ENCODE results near the gene SNX25. TPM values are rescaled to one million over a fixed set of nuclear protein-coding genes. Genes with fewer than 3 reads are reported as not detected.

Gene SNX25
- total RNA-seq, 1 donor from 2014 or later = 29.5 TPM

DNA sequence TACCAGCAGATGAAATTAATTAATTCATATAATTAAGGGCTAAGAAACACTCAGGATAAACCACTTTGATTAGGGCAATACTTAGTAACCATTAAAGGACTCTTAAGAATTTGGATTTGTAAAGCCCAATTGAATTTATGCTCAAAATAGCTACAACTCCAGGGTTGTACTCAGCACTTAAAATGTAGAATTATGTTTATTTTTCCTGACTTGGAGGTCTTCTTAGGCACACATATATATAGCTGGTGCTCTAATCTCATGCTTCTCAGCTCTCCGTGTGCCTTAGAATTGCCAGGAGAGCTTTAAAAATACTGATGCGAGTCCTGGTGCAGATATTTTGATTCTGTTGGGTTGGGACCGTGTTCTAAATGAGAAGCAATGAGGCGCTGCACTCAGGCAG lies 77.6 kb downstream of the SNX25 start:
- Histone ChIP-seq H3K4me3 (ENCODE audit: insufficient read depth, low read depth, low read length) (no peak overlapping the region), H3K36me3 (ENCODE audit: insufficient read depth, low read length) (peaks cover 12% of the 10 kb centered on the region), H3K9me3 (ENCODE audit: insufficient read depth, low read depth, low read length) (no peaks in the 10 kb centered on the region), H3K27ac (ENCODE audit: low read depth, low read length) (no peak overlapping the region), H3K27me3 (ENCODE audit: insufficient read depth, low read length) (no peaks in the 10 kb centered on the region), H3K79me2 (ENCODE audit: insufficient read depth, low read length) (no peaks in the 10 kb centered on the region), H3K4me1 (ENCODE audit: insufficient read depth, low read length) (peaks cover 16% of the 10 kb centered on the region), H4K20me1 (ENCODE audit: insufficient read depth, low read length) (no peaks in the 10 kb centered on the region), H3K4me2 (ENCODE audit: low read length) (no peak overlapping the region), H3K9ac (ENCODE audit: low read length) (no peak overlapping the region), H2AFZ (ENCODE audit: low read depth, low read length) (no peak overlapping the region)
- no peak overlapping the region for H3K27ac Mint-ChIP-seq (ENCODE audit: unreplicated experiment)
- H3K4me1 Mint-ChIP-seq (ENCODE audit: low read depth, unreplicated experiment) = peaks cover 32% of the 10 kb centered on the region
- H3K36me3 Mint-ChIP-seq (ENCODE audit: low read depth, unreplicated experiment) = peaks cover 22% of the 10 kb centered on the region
- FAIRE-seq = no peak
- TF ChIP-seq EZH2 (IDR thresholded peaks at IDR 0.05; ENCODE audit: insufficient read depth, low read length) = no peak
- TF ChIP-seq, protein P1, sequence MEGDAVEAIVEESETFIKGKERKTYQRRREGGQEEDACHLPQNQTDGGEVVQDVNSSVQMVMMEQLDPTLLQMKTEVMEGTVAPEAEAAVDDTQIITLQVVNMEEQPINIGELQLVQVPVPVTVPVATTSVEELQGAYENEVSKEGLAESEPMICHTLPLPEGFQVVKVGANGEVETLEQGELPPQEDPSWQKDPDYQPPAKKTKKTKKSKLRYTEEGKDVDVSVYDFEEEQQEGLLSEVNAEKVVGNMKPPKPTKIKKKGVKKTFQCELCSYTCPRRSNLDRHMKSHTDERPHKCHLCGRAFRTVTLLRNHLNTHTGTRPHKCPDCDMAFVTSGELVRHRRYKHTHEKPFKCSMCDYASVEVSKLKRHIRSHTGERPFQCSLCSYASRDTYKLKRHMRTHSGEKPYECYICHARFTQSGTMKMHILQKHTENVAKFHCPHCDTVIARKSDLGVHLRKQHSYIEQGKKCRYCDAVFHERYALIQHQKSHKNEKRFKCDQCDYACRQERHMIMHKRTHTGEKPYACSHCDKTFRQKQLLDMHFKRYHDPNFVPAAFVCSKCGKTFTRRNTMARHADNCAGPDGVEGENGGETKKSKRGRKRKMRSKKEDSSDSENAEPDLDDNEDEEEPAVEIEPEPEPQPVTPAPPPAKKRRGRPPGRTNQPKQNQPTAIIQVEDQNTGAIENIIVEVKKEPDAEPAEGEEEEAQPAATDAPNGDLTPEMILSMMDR (IDR thresholded peaks at IDR 0.05; ENCODE audit: insufficient read depth, low read depth, low read length) = no peak
- no peaks in the 10 kb centered on the region for H3K9me3 Mint-ChIP-seq (ENCODE audit: unreplicated experiment)
- DNase-seq (ENCODE audit: low read depth) = no peak
- no peaks in the 10 kb centered on the region for H3K27me3 Mint-ChIP-seq (ENCODE audit: low read depth, unreplicated experiment)
- H3K4me3 Mint-ChIP-seq (ENCODE audit: unreplicated experiment) = no peak overlapping the region

DNA sequence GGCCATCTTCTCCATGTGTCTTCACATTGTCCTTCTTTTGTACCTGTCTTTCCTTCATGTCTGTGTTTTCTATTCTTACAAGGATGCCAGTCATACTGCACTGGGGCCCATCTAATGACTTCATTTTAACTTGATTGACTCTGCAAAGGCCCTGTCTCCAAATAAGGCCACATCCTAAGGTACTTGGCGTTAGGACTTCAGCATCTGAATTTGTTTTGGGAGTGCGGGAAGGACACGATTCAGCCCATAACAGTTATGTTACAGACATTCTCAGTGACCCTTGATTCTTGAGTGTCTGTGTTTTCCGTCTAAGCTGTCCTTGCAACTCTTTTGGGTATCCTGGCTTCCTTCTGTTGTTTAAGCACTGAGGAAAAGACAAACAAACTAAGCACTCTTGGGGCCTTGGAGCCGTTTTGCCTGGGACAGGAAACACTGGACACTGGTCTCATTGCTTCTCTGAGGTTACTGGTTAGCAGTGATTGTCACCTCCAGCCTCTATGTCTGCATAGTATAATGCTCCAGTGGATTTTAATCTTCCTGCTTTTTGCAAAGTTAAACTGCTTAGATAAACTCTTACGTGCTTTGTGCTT lies 80.7 kb downstream of the SNX25 start:
- Mint-ChIP-seq H3K36me3 (ENCODE audit: low read depth, unreplicated experiment) (peaks cover 19% of the 10 kb centered on the region), H3K27ac (ENCODE audit: unreplicated experiment) (no peak overlapping the region), H3K27me3 (ENCODE audit: low read depth, unreplicated experiment) (no peaks in the 10 kb centered on the region), H3K4me1 (ENCODE audit: low read depth, unreplicated experiment) (peaks cover 11% of the 10 kb centered on the region), H3K9me3 (ENCODE audit: unreplicated experiment) (no peaks in the 10 kb centered on the region), H3K4me3 (ENCODE audit: unreplicated experiment) (no peak overlapping the region)
- H3K9me3 ChIP-seq (ENCODE audit: insufficient read depth, low read depth, low read length) = no peaks in the 10 kb centered on the region
- no peak overlapping the region for H2AFZ ChIP-seq (ENCODE audit: low read depth, low read length)
- no peak overlapping the region for H3K27ac ChIP-seq (ENCODE audit: low read depth, low read length)
- FAIRE-seq (no peak), DNase-seq (ENCODE audit: low read depth) (no peak)
- H3K27me3 ChIP-seq (ENCODE audit: insufficient read depth, low read length) = no peaks in the 10 kb centered on the region
- H3K79me2 ChIP-seq (ENCODE audit: insufficient read depth, low read length) = no peaks in the 10 kb centered on the region
- H3K4me3 ChIP-seq (ENCODE audit: insufficient read depth, low read depth, low read length) = no peak overlapping the region
- H4K20me1 ChIP-seq (ENCODE audit: insufficient read depth, low read length) = no peaks in the 10 kb centered on the region
- H3K36me3 ChIP-seq (ENCODE audit: insufficient read depth, low read length) = peaks cover 15% of the 10 kb centered on the region
- H3K4me1 ChIP-seq (ENCODE audit: insufficient read depth, low read length) = no peaks in the 10 kb centered on the region
- no peak overlapping the region for H3K4me2 ChIP-seq (ENCODE audit: low read length)
- H3K9ac ChIP-seq (ENCODE audit: low read length) = no peak overlapping the region
- TF ChIP-seq, protein P1 (IDR thresholded peaks at IDR 0.05; ENCODE audit: insufficient read depth, low read depth, low read length) = no peak
- TF ChIP-seq EZH2 (IDR thresholded peaks at IDR 0.05; ENCODE audit: insufficient read depth, low read length) = no peak

DNA sequence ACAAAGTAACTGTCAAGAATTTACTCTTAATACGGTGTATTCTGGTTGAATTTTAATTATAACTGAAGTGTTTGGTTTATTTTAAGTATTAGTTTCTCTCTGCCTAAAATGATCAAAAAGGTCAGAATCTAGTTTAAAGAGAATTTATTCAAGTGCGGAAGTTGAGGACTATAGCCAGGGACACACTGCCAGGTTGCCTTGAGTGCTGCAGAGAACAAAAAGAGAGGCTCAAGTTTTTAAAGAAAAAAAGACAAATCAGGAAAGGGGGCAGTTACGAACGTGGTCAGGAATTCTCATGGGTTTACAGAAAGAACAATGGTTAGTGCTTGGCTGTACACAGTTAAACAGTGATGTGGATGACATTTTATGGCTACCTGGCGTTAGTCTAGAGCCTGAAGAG lies 81.3 kb downstream of the SNX25 start:
- H3K4me1 Mint-ChIP-seq (ENCODE audit: low read depth, unreplicated experiment) = peaks cover 11% of the 10 kb centered on the region
- Histone ChIP-seq H3K36me3 (ENCODE audit: insufficient read depth, low read length) (peaks cover 15% of the 10 kb centered on the region), H3K4me3 (ENCODE audit: insufficient read depth, low read depth, low read length) (no peak overlapping the region), H3K9ac (ENCODE audit: low read length) (no peak overlapping the region), H3K4me2 (ENCODE audit: low read length) (no peak overlapping the region), H3K79me2 (ENCODE audit: insufficient read depth, low read length) (no peaks in the 10 kb centered on the region), H3K4me1 (ENCODE audit: insufficient read depth, low read length) (no peaks in the 10 kb centered on the region), H2AFZ (ENCODE audit: low read depth, low read length) (no peak overlapping the region), H3K9me3 (ENCODE audit: insufficient read depth, low read depth, low read length) (no peaks in the 10 kb centered on the region), H3K27me3 (ENCODE audit: insufficient read depth, low read length) (no peaks in the 10 kb centered on the region), H4K20me1 (ENCODE audit: insufficient read depth, low read length) (no peaks in the 10 kb centered on the region), H3K27ac (ENCODE audit: low read depth, low read length) (no peak overlapping the region)
- no peaks in the 10 kb centered on the region for H3K9me3 Mint-ChIP-seq (ENCODE audit: unreplicated experiment)
- DNase-seq (ENCODE audit: low read depth) (no peak), FAIRE-seq (no peak)
- peaks cover 19% of the 10 kb centered on the region for H3K36me3 Mint-ChIP-seq (ENCODE audit: low read depth, unreplicated experiment)
- no peak overlapping the region for H3K4me3 Mint-ChIP-seq (ENCODE audit: unreplicated experiment)
- H3K27ac Mint-ChIP-seq (ENCODE audit: unreplicated experiment) = no peak overlapping the region
- TF ChIP-seq EZH2 (IDR thresholded peaks at IDR 0.05; ENCODE audit: insufficient read depth, low read length) = no peak
- TF ChIP-seq, protein P1 (IDR thresholded peaks at IDR 0.05; ENCODE audit: insufficient read depth, low read depth, low read length) = no peak
- no peaks in the 10 kb centered on the region for H3K27me3 Mint-ChIP-seq (ENCODE audit: low read depth, unreplicated experiment)
